ENCODE measurements around the gene SLC34A1.

The SLC34A1 gene

GRCh38 chr5:177443144-177443983, 59.1 kb downstream of the SLC34A1 start:
- Histone ChIP-seq H3K4me3 (ENCODE audit: low read length) (no peak overlapping the region), H3K27me3 (ENCODE audit: control insufficient read depth, insufficient read depth, low read length) (no peaks in the 10 kb centered on the region), H3K36me3 (ENCODE audit: insufficient read depth, low read length) (peaks cover 12% of the 10 kb centered on the region), H3K9ac (ENCODE audit: low read depth, low read length) (no peak overlapping the region), H3K4me1 (ENCODE audit: control insufficient read depth, insufficient read depth, low read length) (peaks cover 16% of the 10 kb centered on the region), H3K4me2 (ENCODE audit: low read length) (no peak overlapping the region), H3K9me3 (replicated peaks; ENCODE audit: low read length) (no peaks in the 10 kb centered on the region)

- Histone ChIP-seq H3K9me3 (replicated peaks; ENCODE audit: low read length) (no peaks in the 10 kb centered on the region), H3K4me2 (ENCODE audit: low read length) (no peak overlapping the region), H3K9ac (ENCODE audit: low read depth, low read length) (no peak overlapping the region), H3K27me3 (ENCODE audit: control insufficient read depth, insufficient read depth, low read length) (no peaks in the 10 kb centered on the region), H3K4me1 (ENCODE audit: control insufficient read depth, insufficient read depth, low read length) (peaks cover 21% of the 10 kb centered on the region), H3K36me3 (ENCODE audit: insufficient read depth, low read length) (peaks cover 6% of the 10 kb centered on the region), H3K4me3 (ENCODE audit: low read length) (no peak overlapping the region)
Measured at GRCh38 chr5:177444106-177445051, 60.1 kb downstream of the SLC34A1 start.

GRCh38 chr5:177445052-177445916, 61.0 kb downstream of the SLC34A1 start:
- H3K4me1 ChIP-seq (ENCODE audit: control insufficient read depth, insufficient read depth, low read length) = peaks cover 21% of the 10 kb centered on the region
- no peaks in the 10 kb centered on the region for H3K27me3 ChIP-seq (ENCODE audit: control insufficient read depth, insufficient read depth, low read length)
- H3K4me2 ChIP-seq (ENCODE audit: low read length) = peak overlapping the region; percentile 90
- peaks cover 6% of the 10 kb centered on the region for H3K36me3 ChIP-seq (ENCODE audit: insufficient read depth, low read length)
- no peak overlapping the region for H3K9ac ChIP-seq (ENCODE audit: low read depth, low read length)
- no peaks in the 10 kb centered on the region for H3K9me3 ChIP-seq (replicated peaks; ENCODE audit: low read length)
- no peak overlapping the region for H3K4me3 ChIP-seq (ENCODE audit: low read length)

- peak overlapping the region; percentile 90 for H3K4me2 ChIP-seq (ENCODE audit: low read length)
- H3K9ac ChIP-seq (ENCODE audit: low read depth, low read length) = peak overlapping the region; percentile 81
- H3K9me3 ChIP-seq (replicated peaks; ENCODE audit: low read length) = no peaks in the 10 kb centered on the region
- no peaks in the 10 kb centered on the region for H3K27me3 ChIP-seq (ENCODE audit: control insufficient read depth, insufficient read depth, low read length)
- peak overlapping the region; percentile 82 for H3K4me3 ChIP-seq (ENCODE audit: low read length)
- H3K4me1 ChIP-seq (ENCODE audit: control insufficient read depth, insufficient read depth, low read length) = peaks cover 21% of the 10 kb centered on the region
- peaks cover 9% of the 10 kb centered on the region for H3K36me3 ChIP-seq (ENCODE audit: insufficient read depth, low read length)
Measured at GRCh38 chr5:177445917-177446199, 61.6 kb downstream of the SLC34A1 start.

GRCh38 chr5:177446200-177447065, 62.2 kb downstream of the SLC34A1 start, which contains the start of gene PRR7:
TSS of gene PRR7 (plus strand) at chr5:177446814. CDS start at chr5:177455068, 8,254 bp downstream.
- peak within 1 kb of the TSS; percentile 90 for H3K4me2 ChIP-seq (ENCODE audit: low read length)
- no peaks in the 10 kb centered on the region for H3K27me3 ChIP-seq (ENCODE audit: control insufficient read depth, insufficient read depth, low read length)
- peaks cover 21% of the 10 kb centered on the region for H3K4me1 ChIP-seq (ENCODE audit: control insufficient read depth, insufficient read depth, low read length)
- H3K9ac ChIP-seq (ENCODE audit: low read depth, low read length) = peak within 1 kb of the TSS; percentile 81
- peak within 1 kb of the TSS; percentile 82 for H3K4me3 ChIP-seq (ENCODE audit: low read length)
- H3K36me3 ChIP-seq (ENCODE audit: insufficient read depth, low read length) = peaks cover 12% of the 10 kb centered on the region
- H3K9me3 ChIP-seq (replicated peaks; ENCODE audit: low read length) = no peaks in the 10 kb centered on the region

- Histone ChIP-seq H3K9me3 (replicated peaks; ENCODE audit: low read length) (no peaks in the 10 kb centered on the region), H3K4me1 (ENCODE audit: control insufficient read depth, insufficient read depth, low read length) (peaks cover 21% of the 10 kb centered on the region), H3K36me3 (ENCODE audit: insufficient read depth, low read length) (peaks cover 10% of the 10 kb centered on the region), H3K9ac (ENCODE audit: low read depth, low read length) (peak overlapping the region; percentile 81), H3K4me3 (ENCODE audit: low read length) (peak overlapping the region; percentile 82), H3K4me2 (ENCODE audit: low read length) (peak overlapping the region; percentile 90), H3K27me3 (ENCODE audit: control insufficient read depth, insufficient read depth, low read length) (no peaks in the 10 kb centered on the region)
Measured at GRCh38 chr5:177447066-177447610, 62.9 kb downstream of the SLC34A1 start.

GRCh38 chr5:177447611-177448243, 63.5 kb downstream of the SLC34A1 start:
- H3K4me1 ChIP-seq (ENCODE audit: control insufficient read depth, insufficient read depth, low read length) = peaks cover 21% of the 10 kb centered on the region
- H3K9me3 ChIP-seq (replicated peaks; ENCODE audit: low read length) = no peaks in the 10 kb centered on the region
- peak overlapping the region; percentile 82 for H3K4me3 ChIP-seq (ENCODE audit: low read length)
- H3K27me3 ChIP-seq (ENCODE audit: control insufficient read depth, insufficient read depth, low read length) = no peaks in the 10 kb centered on the region
- H3K4me2 ChIP-seq (ENCODE audit: low read length) = peak overlapping the region; percentile 90
- H3K9ac ChIP-seq (ENCODE audit: low read depth, low read length) = peak overlapping the region; percentile 71
- peaks cover 6% of the 10 kb centered on the region for H3K36me3 ChIP-seq (ENCODE audit: insufficient read depth, low read length)
